ENCODE measurements around the gene RALB.

GRCh38 chr2:120321721-120322284, 69.2 kb downstream of the RALB start:
- TF ChIP-seq POLR2A (IDR thresholded peaks at IDR 0.05) (no peak), POLR2AphosphoS5 (IDR thresholded peaks at IDR 0.05) (no peak), CTCF (IDR thresholded peaks at IDR 0.05) (no peak)

Data from transverse colon (tissue), 4 donors.